HepG2 (cell line): ENCODE data around the gene EIF4E. TPM values are rescaled to one million over a fixed set of nuclear protein-coding genes. Genes with fewer than 3 reads are reported as not detected.
A peak's percentile ranks its signal among the peaks of the same experiment; 100 is the strongest.

Source experiments
- AKAP8 ChIP-seq: sonication (generic); formaldehyde crosslinking; IDR thresholded peaks from 2 replicates; pipeline ENCODE4 v1.5.1; 2020; ENCODE audit warnings: mild to moderate bottlenecking, missing genetic modification reagents
- BRD4 ChIP-seq: sonication (generic); formaldehyde crosslinking; IDR thresholded peaks from 2 replicates; pipeline ENCODE4 v1.4.0; 2020; ENCODE audit warnings: missing genetic modification reagents
- CBX2 ChIP-seq, 2 experiments: fragments of 200-600 bp in 1 of 2; sonication (generic); formaldehyde crosslinking in 1 of 2; IDR thresholded peaks; 2 replicates each; pipeline versions ENCODE4 v1.7.0 to v1.8.1; 2018 to 2022; ENCODE audit warnings: low read depth in 2 of 2, low read length in 1 of 2, mild to moderate bottlenecking in 1 of 2, missing genetic modification reagents in 1 of 2
- GATAD2A ChIP-seq: IDR thresholded peaks from 2 replicates; pipeline ENCODE4 v1.6.1; 2016
- HDAC6 ChIP-seq: fragments of 200-600 bp; sonication (generic); IDR thresholded peaks from 2 replicates; pipeline ENCODE4 v1.7.0; 2017; ENCODE audit warnings: mild to moderate bottlenecking, antibody characterized with exemption, low read length, low read depth
- HNRNPLL ChIP-seq: fragments of 200-400 bp; formaldehyde crosslinking; IDR thresholded peaks from 2 replicates; pipeline ENCODE4 v1.6.1; 2017; ENCODE audit warnings: mild to moderate bottlenecking, low read depth, low read length; ENCODE audit not compliant: poor library complexity, severe bottlenecking
- ISX ChIP-seq: sonication (generic); formaldehyde crosslinking; conservative IDR thresholded peaks from 2 replicates; pipeline ENCODE4 v1.5.0; 2020; ENCODE audit warnings: missing genetic modification reagents
- KDM5B ChIP-seq: sonication (generic); formaldehyde crosslinking; IDR thresholded peaks from 2 replicates; pipeline ENCODE4 v1.4.0; 2020; ENCODE audit warnings: missing genetic modification reagents, mild to moderate bottlenecking, borderline replicate concordance
- MAFK ChIP-seq, 2 experiments: IDR thresholded peaks in 1 of 2; conservative IDR thresholded peaks in 1 of 2; 2 replicates each; pipeline ENCODE4 v1.6.1; 2011; ENCODE audit warnings: improper control_type of control experiment in 2 of 2, low read length in 2 of 2
- MAZ ChIP-seq, 2 experiments: sonication (generic) in 1 of 2; formaldehyde crosslinking in 1 of 2; IDR thresholded peaks; 2 replicates each; pipeline versions ENCODE4 v1.5.0 to v1.6.1; 2012 to 2020; ENCODE audit warnings: low read depth in 2 of 2, mild to moderate bottlenecking in 2 of 2, borderline replicate concordance in 1 of 2, improper control_type of control experiment in 1 of 2, low read length in 1 of 2, missing genetic modification reagents in 1 of 2, moderate library complexity in 1 of 2
- RFXANK ChIP-seq: IDR thresholded peaks from 2 replicates; pipeline ENCODE4 v1.6.1; 2016
- RFXAP ChIP-seq: sonication (generic); formaldehyde crosslinking; IDR thresholded peaks from 2 replicates; pipeline ENCODE4 v1.4.0; 2020; ENCODE audit warnings: missing genetic modification reagents, borderline replicate concordance
- SRSF4 ChIP-seq: fragments of 200-400 bp; formaldehyde crosslinking; IDR thresholded peaks from one replicate; pipeline ENCODE4 v1.6.1; 2018; ENCODE audit warnings: mild to moderate bottlenecking, low read depth, low read length, moderate library complexity; ENCODE audit not compliant: poor library complexity, severe bottlenecking
- XBP1 ChIP-seq: sonication (generic); formaldehyde crosslinking; IDR thresholded peaks from 2 replicates; pipeline ENCODE4 v1.5.0; 2020; ENCODE audit warnings: missing genetic modification reagents
- ZBTB42 ChIP-seq: sonication (generic); formaldehyde crosslinking; IDR thresholded peaks from 2 replicates; pipeline ENCODE4 v1.5.0; 2020; ENCODE audit warnings: mild to moderate bottlenecking, missing genetic modification reagents
- ZFP82 ChIP-seq: sonication (generic); formaldehyde crosslinking; IDR thresholded peaks from 2 replicates; pipeline ENCODE4 v1.5.1; 2020; ENCODE audit warnings: mild to moderate bottlenecking, missing genetic modification reagents, borderline replicate concordance
- ZFY ChIP-seq: sonication (generic); formaldehyde crosslinking; IDR thresholded peaks from 2 replicates; pipeline ENCODE4 v1.4.0; 2020; ENCODE audit warnings: missing genetic modification reagents
- ZNF567 ChIP-seq: sonication (generic); formaldehyde crosslinking; IDR thresholded peaks from 2 replicates; pipeline ENCODE4 v1.8.1; 2023; ENCODE audit warnings: mild to moderate bottlenecking, missing genetic modification reagents, borderline replicate concordance
- ZNF773 ChIP-seq: sonication (generic); formaldehyde crosslinking; IDR thresholded peaks from 2 replicates; pipeline ENCODE4 v1.4.0; 2020; ENCODE audit warnings: missing genetic modification reagents, borderline replicate concordance
- ZSCAN31 ChIP-seq: sonication (generic); formaldehyde crosslinking; IDR thresholded peaks from 2 replicates; pipeline ENCODE4 v1.5.0; 2020; ENCODE audit warnings: low read depth, mild to moderate bottlenecking, missing genetic modification reagents
- polyA plus RNA-seq, 8 experiments: library from polyadenylated mRNA; depleted of rRNA in 3 of 8; stranded (reverse) in 7 of 8; unstranded in 1 of 8; fragments of >200 nt; fragmentation: Illumina TruSeq in 4 of 8; extraction: Trizol in 4 of 8; gene quantifications; 2 replicates each; pipeline versions ENCODE4 v1.2.1 to v1.2.3, GENCODE V29; 2011 to 2016; ENCODE audit warnings: low read depth in 4 of 8, missing spikeins in 1 of 8, mixed read lengths in 1 of 8; ENCODE audit not compliant: insufficient read depth in 1 of 8
- total RNA-seq, 5 experiments: library from RNA; depleted of rRNA; stranded (reverse); fragments of >200 nt; fragmentation: Illumina TruSeq; extraction: Trizol; gene quantifications; 2 replicates each; pipeline ENCODE4 v1.2.3, GENCODE V29; 2016; ENCODE audit warnings: low read depth in 1 of 5
- TF ChIP-seq, protein P1 (sequence below): sonication (generic); formaldehyde crosslinking; conservative IDR thresholded peaks from 2 replicates; pipeline ENCODE4 v1.8.0; 2022; ENCODE audit warnings: mild to moderate bottlenecking, moderate library complexity, missing genetic modification reagents
- TF ChIP-seq, protein P2 (sequence below): sonication (generic); formaldehyde crosslinking; IDR thresholded peaks from 2 replicates; pipeline ENCODE4 v1.4.0; 2020; ENCODE audit warnings: mild to moderate bottlenecking, missing genetic modification reagents

EIF4E gene
- total and polyA plus RNA-seq, 2 of the 13 experiments (the other 11 are each of a cell fraction or from before 2014, with no cell fraction given): 50.8 to 194 TPM

DNA sequence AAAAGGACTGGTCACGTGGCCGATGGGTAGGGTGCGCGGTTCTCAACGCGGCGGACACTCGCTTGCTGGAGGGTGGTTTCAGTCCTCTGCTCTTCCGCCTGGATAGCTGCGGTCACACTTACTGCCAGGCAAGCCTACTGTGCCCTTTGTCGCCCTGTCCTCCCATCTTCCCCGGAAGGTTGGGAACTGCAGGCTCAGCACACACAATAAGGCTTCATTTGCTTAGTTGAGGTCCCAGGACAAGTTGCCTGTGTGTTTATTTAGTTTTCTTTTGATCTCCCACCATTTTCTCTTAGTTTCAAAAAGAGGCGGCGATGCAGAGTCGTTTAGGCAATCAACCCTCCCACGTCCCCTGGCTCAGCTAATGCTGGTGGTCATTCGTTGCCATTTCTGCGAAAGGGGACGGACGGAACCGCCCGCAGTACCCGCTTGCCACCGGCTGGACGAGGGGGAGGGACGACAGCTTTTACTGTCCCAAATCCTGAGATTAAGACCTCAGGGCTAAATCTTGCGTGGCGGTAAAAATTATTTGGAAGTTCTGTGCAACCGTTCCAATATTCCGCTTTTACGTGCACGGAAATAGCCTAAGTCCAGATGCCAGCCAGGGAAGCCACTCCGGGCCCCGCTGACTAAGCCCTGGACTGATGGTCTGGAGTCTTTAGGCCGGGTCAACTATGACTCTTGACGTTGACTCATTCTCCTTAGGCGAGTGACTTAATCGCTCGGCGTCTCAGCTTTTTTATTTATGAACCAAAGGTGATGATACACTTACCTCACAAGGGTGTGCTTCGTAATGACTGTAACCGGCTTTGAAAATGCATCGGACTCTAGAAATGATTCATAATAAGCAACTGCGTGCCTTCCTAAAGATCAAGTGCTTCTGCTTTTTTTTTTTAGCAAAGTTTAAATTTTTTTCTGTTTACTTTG, 671 bp upstream of the EIF4E start (continued):
- TF ChIP-seq BRD4 (CRISPR knock-in tag) (peak; percentile 70; the same call in 1 of the 2 replicates), HNRNPLL (peak; percentile 61), HDAC6 (no peak), ZSCAN31 (CRISPR knock-in tag) (peak; percentile 54), ISX (CRISPR knock-in tag) (0 out of 2 replicates have a peak, but pooled peaks have one; percentile 40), AKAP8 (CRISPR knock-in tag) (no peak), CBX2 (IDR thresholded peaks at IDR 0.05; ENCODE audit: low read depth, low read length) (no peak), CBX2 (CRISPR knock-in tag; IDR thresholded peaks at IDR 0.05; ENCODE audit: low read depth) (no peak), ZFP82 (0 out of 2 replicates have a peak, but pooled peaks have one; percentile 19), ZNF567 (CRISPR knock-in tag) (no peak), RFXANK (CRISPR knock-in tag) (no peak), GATAD2A (peak; percentile 46; the same call in 1 of the 2 replicates), SRSF4 (no peak), ZFY (CRISPR knock-in tag) (0 out of 2 replicates have a peak, but pooled peaks have one; percentile 28), MAZ (IDR thresholded peaks at IDR 0.05; ENCODE audit: borderline replicate concordance, low read depth, low read length) (no peak), MAZ (CRISPR knock-in tag; IDR thresholded peaks at IDR 0.05; ENCODE audit: low read depth) (no peak), KDM5B (CRISPR knock-in tag) (no peak), XBP1 (CRISPR knock-in tag) (no peak), ZNF773 (CRISPR knock-in tag) (no peak), RFXAP (CRISPR knock-in tag) (0 out of 2 replicates have a peak, but pooled peaks have one; percentile 10), ZBTB42 (no peak), MAFK (conservative IDR thresholded peaks at IDR 0.05 in 1 of 2, IDR thresholded peaks at IDR 0.05 in 1 of 2; ENCODE audit: low read length in 2 of 2) (peak; percentile 22 to 45; a peak in 2 of 4 replicates)
- TF ChIP-seq, protein P1, sequence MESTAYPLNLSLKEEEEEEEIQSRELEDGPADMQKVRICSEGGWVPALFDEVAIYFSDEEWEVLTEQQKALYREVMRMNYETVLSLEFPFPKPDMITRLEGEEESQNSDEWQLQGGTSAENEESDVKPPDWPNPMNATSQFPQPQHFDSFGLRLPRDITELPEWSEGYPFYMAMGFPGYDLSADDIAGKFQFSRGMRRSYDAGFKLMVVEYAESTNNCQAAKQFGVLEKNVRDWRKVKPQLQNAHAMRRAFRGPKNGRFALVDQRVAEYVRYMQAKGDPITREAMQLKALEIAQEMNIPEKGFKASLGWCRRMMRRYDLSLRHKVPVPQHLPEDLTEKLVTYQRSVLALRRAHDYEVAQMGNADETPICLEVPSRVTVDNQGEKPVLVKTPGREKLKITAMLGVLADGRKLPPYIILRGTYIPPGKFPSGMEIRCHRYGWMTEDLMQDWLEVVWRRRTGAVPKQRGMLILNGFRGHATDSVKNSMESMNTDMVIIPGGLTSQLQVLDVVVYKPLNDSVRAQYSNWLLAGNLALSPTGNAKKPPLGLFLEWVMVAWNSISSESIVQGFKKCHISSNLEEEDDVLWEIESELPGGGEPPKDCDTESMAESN (CRISPR knock-in tag): 0 out of 2 replicates have a peak, but pooled peaks have one; percentile 30
- TF ChIP-seq, protein P2, sequence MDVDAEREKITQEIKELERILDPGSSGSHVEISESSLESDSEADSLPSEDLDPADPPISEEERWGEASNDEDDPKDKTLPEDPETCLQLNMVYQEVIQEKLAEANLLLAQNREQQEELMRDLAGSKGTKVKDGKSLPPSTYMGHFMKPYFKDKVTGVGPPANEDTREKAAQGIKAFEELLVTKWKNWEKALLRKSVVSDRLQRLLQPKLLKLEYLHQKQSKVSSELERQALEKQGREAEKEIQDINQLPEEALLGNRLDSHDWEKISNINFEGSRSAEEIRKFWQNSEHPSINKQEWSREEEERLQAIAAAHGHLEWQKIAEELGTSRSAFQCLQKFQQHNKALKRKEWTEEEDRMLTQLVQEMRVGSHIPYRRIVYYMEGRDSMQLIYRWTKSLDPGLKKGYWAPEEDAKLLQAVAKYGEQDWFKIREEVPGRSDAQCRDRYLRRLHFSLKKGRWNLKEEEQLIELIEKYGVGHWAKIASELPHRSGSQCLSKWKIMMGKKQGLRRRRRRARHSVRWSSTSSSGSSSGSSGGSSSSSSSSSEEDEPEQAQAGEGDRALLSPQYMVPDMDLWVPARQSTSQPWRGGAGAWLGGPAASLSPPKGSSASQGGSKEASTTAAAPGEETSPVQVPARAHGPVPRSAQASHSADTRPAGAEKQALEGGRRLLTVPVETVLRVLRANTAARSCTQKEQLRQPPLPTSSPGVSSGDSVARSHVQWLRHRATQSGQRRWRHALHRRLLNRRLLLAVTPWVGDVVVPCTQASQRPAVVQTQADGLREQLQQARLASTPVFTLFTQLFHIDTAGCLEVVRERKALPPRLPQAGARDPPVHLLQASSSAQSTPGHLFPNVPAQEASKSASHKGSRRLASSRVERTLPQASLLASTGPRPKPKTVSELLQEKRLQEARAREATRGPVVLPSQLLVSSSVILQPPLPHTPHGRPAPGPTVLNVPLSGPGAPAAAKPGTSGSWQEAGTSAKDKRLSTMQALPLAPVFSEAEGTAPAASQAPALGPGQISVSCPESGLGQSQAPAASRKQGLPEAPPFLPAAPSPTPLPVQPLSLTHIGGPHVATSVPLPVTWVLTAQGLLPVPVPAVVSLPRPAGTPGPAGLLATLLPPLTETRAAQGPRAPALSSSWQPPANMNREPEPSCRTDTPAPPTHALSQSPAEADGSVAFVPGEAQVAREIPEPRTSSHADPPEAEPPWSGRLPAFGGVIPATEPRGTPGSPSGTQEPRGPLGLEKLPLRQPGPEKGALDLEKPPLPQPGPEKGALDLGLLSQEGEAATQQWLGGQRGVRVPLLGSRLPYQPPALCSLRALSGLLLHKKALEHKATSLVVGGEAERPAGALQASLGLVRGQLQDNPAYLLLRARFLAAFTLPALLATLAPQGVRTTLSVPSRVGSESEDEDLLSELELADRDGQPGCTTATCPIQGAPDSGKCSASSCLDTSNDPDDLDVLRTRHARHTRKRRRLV (CRISPR knock-in tag): no peak
